Measurements from ENCODE around the gene TEX28.

DNA sequence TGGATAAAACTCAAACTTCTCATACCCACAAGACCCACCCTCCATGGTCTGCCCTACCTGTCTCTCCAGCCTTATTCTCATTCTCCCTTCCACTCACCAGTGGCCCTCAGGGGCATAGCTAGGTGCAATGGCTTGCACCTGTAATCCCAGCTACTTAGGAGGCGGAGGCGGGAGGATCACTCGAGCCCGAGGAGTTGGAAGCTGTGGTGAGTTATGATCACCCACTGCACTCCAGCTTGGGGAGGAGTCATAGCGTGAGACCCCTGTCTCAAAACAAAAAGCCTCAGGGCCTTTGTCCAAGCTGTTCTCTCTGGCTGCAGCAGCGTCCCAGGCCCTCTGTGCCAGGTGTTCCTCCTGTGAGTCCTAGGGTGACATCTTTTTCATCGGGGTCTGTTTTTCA is 17.2 kb upstream of the TEX28 start:
- TF ChIP-seq, protein P1, sequence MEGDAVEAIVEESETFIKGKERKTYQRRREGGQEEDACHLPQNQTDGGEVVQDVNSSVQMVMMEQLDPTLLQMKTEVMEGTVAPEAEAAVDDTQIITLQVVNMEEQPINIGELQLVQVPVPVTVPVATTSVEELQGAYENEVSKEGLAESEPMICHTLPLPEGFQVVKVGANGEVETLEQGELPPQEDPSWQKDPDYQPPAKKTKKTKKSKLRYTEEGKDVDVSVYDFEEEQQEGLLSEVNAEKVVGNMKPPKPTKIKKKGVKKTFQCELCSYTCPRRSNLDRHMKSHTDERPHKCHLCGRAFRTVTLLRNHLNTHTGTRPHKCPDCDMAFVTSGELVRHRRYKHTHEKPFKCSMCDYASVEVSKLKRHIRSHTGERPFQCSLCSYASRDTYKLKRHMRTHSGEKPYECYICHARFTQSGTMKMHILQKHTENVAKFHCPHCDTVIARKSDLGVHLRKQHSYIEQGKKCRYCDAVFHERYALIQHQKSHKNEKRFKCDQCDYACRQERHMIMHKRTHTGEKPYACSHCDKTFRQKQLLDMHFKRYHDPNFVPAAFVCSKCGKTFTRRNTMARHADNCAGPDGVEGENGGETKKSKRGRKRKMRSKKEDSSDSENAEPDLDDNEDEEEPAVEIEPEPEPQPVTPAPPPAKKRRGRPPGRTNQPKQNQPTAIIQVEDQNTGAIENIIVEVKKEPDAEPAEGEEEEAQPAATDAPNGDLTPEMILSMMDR (IDR thresholded peaks at IDR 0.05): no peak
- TF ChIP-seq POLR2A (IDR thresholded peaks at IDR 0.05): no peak

All from vagina (tissue), 2 donors.